LNCaP clone FGC (cell line): ENCODE data around the gene HPCAL1.

ENCODE experiments used
- DNase-seq: peaks from one replicate; pipeline ENCODE4 v3.0.0-alpha.2; 2011; ENCODE audit warnings: low read depth
- H3K4me3 ChIP-seq: 2 replicates; pipeline ENCODE4 v1.5.1; 2011; ENCODE audit warnings: mild to moderate bottlenecking, low read depth, low read length, control low read depth
- TF ChIP-seq, protein P1 (sequence below): IDR thresholded peaks from 2 replicates; pipeline ENCODE4 v1.5.1; 2012; ENCODE audit warnings: mild to moderate bottlenecking; ENCODE audit not compliant: control insufficient read depth, insufficient read depth; ENCODE audit errors: extremely low read depth

Gene HPCAL1

DNA sequence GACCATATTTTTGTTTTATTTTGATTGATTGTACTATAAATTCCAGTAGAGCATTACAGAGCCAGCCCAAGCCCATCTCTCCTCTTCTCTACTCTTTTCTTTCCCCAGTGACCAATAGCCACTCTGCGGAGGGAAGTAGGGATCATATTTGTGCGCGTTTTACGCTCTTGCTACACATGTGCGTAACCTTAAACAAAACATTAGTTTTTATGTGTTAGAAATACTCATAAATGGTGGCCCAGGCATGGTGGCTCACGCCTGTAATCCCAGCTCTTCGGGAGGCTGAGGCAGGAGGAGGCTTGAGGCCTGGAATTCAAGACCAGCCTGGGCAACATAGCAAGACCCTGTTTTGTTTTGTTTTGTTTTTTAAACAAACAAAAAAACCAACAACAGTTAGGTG lies 31.3 kb downstream of the HPCAL1 start:
- no peak overlapping the region for H3K4me3 ChIP-seq
- TF ChIP-seq, protein P1, sequence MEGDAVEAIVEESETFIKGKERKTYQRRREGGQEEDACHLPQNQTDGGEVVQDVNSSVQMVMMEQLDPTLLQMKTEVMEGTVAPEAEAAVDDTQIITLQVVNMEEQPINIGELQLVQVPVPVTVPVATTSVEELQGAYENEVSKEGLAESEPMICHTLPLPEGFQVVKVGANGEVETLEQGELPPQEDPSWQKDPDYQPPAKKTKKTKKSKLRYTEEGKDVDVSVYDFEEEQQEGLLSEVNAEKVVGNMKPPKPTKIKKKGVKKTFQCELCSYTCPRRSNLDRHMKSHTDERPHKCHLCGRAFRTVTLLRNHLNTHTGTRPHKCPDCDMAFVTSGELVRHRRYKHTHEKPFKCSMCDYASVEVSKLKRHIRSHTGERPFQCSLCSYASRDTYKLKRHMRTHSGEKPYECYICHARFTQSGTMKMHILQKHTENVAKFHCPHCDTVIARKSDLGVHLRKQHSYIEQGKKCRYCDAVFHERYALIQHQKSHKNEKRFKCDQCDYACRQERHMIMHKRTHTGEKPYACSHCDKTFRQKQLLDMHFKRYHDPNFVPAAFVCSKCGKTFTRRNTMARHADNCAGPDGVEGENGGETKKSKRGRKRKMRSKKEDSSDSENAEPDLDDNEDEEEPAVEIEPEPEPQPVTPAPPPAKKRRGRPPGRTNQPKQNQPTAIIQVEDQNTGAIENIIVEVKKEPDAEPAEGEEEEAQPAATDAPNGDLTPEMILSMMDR, result no peak
- DNase-seq, result no peak

DNA sequence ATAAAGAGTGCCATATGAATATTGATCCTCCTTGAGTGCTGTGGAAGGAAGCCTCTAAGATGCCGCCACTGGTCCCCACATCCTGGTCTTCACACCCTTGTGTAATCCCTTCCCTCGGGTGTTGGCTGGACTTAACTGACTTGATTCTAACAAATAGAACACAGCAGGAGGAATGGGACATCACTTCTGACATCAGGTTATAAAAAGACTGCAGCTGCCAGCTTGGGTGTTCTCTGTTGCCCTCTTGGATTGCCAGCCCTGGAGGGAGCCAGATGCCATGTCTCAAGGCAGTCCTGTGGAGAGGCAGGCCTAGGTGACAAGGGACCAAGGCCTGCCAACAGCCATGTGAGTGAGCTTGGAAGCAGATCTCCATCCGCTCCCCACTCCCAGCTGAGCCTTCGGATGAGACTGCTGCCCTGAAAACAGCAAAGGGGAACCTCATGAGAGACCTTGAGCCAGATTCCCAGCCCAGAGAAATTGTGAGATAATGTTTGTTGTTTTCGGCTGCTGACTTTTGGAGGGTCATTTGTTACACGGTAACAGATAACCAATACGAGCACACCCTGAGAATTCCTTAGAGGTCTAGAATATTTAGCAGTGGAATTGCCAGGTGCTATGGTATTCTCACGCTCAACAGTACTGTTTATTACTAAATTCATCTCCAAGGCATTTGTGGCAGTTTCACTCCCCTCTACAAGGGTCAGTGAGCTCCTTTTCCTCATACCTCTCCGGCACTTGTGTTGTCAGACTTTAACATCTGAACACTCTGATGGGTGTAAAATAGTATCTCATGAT lies 32.5 kb downstream of the HPCAL1 start:
- TF ChIP-seq, protein P1, result no peak
- no peak overlapping the region for H3K4me3 ChIP-seq
- no peak for DNase-seq

DNA sequence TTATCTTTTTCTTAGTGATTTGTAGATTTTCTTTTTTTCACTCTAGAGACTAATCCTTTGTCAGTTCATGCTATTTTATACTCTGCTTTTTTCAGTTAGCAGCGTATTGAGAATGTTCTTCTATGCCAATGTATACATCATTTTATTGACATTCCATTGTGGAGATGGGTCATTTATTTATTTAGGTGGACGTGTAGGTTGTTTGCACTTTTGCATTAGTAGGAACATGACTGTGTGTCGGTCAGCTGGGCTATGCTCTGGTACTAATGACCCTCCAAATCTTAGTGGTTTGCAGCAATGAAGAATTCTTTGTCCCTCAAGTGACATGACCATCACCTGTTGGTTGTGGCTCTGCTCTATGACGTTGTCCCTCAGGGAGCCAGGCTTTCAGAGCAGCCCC lies 33.6 kb downstream of the HPCAL1 start:
- TF ChIP-seq, protein P1, result no peak
- peak; percentile 56 for DNase-seq
- H3K4me3 ChIP-seq, result peak overlapping the region; percentile 21

DNA sequence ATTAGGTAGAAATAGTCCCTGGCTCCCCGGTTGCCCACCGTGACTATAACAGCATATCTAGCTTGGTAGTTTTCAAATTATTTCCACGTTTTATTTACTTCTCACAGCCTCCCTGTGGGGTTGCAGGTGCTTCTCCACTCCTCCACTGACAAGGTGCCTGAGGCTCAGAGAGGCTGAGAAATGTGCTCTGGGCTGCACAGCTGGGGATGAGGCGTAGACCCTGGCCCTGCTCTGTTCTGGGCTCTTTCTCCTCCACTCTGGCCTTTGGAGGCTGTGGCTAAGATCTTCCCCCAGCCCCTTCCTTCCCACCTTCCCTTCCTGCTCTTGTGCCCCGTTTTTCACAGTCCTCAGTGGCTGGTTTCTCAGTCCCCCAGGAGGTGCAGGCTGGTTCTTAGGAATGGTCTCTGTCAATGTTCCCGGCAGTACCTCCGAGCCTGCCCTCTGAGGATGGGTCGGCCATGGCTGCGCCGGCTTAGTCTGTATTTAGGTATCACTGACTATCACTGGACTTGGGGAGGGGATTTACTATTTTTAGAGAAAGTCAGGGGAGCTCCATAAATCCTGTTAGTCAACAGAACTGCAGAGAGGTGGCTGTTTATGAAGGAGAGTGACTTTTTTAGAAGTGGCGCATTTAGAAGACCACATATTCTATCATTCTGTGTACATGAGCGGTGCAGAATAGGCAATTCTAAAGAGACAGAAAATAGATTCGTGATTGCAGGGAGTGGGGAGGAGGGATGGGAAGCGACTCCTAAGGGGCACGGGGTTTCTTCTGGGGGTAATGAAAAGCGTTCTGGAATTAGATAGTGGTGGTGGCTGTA lies 35.0 kb downstream of the HPCAL1 start:
- TF ChIP-seq, protein P1, result no peak
- no peak for DNase-seq
- no peak overlapping the region for H3K4me3 ChIP-seq

DNA sequence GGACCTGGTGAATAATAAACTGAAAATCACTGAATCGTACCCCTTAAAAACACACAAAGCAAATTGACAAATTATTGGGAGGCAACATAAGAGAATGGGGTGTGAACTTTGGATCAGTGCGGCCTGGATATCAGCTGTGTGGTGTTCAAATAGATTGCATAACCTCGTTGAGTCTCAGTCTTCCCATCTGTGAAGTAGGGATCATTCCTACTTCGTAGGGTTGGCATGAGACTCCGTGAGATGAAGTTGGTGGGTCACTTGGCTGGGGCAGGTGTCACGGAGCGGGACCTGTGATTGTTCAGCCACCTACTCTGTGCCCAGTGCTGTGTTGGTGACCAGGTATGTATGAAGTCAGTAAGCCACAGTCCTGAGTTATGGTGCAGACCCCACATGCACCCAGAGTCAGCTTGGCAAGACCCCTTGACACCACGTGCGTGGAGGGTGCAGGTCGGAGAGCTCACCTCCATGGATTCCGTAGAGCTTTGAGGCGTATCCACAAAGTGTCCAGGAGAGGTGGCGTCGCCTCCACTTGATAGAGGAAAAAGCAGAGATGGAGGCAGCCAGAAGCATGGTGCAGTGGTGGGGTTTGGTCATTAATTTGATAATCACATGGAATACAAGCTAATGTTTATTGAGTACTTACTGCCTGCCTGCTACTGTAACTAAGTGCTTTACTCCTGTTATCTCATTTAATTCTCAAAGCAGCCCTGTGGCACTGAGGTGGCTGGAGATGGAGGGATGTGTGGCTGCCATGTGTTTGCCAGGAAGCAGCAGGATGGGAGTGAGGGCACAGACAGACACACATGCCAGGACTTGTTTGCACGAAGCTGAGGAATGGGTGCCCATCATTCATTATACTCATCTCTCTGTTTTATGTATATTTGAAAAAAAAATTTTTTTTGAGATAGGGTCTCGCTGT lies 35.8 kb downstream of the HPCAL1 start:
- H3K4me3 ChIP-seq, result no peak overlapping the region
- DNase-seq, result no peak
- TF ChIP-seq, protein P1, result no peak
